G401 (cell line): ENCODE measurements around the gene FKBP5. TPM values are rescaled to one million over a fixed set of nuclear protein-coding genes. Genes with fewer than 3 reads are reported as not detected.

Experiments used
- DNase-seq: peaks from one replicate; pipeline ENCODE4 v3.0.0-alpha.2; 2015; ENCODE audit warnings: low spot score
- in situ Hi-C: cut with HindIII; loops from 2 replicates; pipeline ENCODE4 v1.10.0; 2016; ENCODE audit warnings: low sequenced_read_pairs, mixed read lengths
- total RNA-seq: library from RNA; depleted of rRNA; stranded (reverse); fragments of >200 nt; shearing (Covaris generic); gene quantifications from 2 replicates; pipeline ENCODE4 v1.2.3, GENCODE V29; 2014

FKBP5 gene
- total RNA-seq, 1 experiment from 2014 or later = 33.5 TPM

DNA sequence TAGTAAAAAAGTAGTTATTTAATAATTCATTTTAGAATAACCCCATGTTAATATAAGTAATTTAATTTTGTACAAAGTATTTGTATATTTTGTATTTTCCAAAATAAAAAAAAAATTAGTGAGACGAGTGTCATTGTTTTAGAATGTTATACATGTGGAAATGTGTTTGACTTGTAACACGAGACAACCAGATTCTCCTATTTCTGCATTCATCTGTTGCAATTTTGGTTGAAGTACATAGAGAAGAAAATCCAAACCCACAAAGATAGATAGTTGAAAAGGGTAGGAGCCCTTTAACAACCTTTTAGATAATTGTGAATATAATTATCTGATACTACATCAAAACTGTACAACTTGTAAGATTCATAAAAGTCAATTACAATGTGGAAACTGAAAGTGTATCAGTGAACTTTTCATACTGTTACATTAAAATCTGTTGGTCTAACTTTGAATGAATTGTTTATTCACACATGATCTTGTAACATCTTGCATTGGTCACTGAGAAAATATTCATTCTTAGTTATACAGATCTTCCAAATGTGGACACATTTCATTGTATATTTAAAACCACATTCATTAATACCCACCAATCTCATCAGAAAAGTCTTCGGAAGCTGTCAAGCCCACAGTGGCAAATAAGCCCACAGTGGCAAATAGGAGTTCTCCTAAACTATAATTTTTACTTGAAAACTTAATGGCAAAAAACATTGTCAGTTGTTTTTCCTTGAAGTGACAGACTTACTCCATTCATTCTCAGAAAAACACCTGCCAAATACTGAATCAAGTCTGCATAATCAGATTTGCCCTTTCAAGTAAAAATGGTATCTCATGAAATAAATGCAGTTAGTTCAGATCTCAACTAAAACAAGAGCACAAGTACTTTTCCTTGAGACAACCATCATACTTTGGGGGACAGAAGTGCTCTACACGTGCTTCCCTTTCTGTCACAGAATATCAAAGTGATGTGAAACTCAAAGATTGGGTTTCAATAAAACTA lies 52.8 kb downstream of the FKBP5 start:
- in situ Hi-C loops = no loop called here
- no peak for DNase-seq

DNA sequence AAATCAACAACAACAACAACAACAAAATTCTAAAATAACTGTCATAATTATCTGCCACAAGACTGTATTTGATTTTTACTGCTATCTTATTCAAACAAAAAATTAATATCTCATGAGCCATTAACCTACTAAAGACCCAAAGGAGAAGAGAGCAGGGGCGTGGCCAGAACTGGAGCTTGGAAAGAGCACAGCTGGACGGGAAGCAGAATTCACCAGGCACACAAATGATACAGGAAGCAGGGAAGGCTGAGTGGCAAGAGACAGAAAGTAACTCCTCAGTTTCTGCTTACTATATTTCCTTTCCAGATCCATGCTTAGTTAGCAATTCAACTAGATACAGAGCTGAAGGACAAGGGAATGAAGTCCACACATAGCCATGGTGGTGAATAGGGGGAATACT lies 54.4 kb downstream of the FKBP5 start:
- in situ Hi-C loops = no loop called here

DNA sequence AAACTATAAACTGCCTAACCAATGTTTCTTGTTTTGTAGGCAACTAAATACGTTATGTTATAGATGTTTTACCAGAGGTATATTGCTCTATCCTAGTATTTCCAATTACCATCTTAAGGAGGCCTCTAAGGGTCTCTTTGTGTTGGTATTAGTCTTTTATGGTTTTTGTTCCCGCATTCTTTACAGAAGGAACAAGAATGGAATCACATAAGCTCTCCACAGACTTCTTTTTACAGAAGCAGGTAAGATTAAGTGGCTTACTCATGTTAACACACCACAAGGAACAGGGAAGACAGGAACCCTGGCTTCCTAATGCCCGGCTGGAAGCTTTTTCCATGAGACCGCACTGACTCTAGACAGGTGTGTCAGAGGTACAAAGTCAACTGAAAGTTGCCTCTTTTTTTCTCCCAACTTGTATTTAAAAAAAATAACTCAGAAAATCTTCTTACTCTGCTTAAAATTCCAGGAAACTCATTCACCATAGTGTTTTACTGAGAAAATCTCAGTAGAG lies 55.1 kb downstream of the FKBP5 start:
- no peak for DNase-seq
- in situ Hi-C loops = no loop called here

More for the DNA sequence above, 54.4 kb downstream of the FKBP5 start:
- no peak for DNase-seq

DNA sequence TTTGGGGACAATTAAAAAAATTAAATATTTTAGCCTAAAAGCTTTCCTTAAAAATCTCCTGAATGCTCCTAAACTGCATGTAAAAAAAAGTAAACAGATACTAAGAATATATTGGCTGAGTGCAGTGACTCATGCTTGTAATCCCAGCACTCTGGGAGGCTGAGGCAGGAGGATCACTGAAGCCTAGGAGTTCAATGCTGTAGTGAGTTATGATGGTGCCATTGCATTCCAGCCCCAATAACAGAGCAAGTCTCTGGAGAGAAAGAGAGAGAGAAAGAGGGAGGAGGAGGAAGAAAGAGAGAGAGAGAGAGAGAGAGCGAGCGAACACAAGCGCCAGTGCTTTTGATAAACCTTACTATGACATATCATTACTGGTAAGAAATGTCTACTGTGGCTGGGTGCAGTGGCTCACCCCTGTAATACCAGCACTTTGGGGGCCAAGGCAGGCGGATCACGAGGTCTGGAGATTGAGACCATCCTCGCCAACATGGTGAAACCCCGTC lies 58.8 kb downstream of the FKBP5 start:
- in situ Hi-C loops = no loop called here
- DNase-seq = no peak

DNA sequence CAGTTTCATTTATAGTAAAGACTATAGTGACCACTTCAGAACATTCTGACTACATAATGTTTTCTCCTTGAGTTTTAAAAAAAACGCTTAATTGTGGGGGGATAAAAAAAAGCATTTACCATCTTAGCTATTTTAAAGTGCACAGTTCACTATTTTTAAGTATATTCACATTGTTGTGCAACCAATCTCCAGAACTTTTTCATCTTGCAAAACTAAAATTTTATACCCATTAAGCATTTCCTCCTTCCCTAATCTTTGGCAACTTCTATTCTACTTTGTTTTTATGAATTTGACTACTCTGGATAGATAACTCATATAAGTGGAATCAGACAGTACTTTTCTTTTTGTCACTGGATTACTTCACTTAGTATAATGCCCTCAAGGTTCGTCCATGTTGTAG lies 62.3 kb downstream of the FKBP5 start:
- in situ Hi-C loops = no loop called here
- DNase-seq = no peak

DNA sequence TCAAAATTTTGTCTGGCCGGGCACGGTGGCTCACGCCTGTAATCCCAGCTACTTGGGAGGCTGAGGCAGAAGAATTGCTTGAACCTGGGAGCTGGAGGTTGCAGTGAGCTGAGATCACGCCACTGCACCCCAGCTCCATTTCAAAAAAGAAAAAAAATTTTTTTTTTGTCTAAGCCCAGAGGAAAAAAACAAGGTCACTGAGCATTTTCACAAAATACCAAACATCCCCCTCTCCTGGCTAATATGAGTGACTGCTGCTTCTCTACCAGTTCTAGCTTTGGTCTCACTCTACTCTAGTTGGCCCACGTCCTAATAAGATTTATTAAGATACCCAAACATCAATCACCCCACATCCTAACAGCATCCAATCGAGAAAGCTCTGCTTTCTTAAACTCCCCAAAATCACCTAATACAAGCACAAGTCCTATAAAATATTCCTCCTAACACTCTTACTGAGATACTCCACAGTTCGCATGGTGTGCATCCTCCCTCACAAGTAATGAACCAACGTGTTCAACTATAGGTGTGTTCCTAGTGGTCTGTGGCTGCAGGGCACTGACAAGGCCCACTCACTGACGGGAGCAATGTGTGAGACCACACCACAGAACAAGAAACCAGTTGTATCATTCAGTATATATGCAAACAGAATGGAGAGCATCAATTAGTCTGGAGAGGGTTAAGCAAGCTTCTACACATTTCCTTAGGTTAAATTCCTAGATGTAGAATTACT lies 64.2 kb downstream of the FKBP5 start:
- in situ Hi-C loops = no loop called here
- DNase-seq = peak; percentile 3

DNA sequence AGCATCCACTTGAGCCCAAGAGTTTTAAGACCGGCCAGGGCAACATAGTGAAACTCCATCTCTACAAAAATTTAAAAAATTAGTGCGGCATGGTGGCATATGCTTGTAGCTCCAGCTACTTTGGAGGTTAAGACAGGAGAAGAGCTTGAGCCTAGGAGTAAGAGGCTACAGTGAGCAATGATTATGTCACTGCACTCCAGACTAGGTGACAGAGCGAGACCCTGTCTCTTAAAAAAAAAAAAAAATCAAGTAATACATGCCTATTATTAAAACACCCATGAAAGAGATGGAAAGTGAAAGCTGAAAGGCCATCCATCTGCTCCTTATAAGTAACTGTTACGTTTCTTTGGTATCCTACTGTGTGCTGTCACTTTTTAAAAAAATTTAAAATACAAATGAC lies 66.4 kb downstream of the FKBP5 start:
- no peak for DNase-seq
- in situ Hi-C loops = no loop called here

DNA sequence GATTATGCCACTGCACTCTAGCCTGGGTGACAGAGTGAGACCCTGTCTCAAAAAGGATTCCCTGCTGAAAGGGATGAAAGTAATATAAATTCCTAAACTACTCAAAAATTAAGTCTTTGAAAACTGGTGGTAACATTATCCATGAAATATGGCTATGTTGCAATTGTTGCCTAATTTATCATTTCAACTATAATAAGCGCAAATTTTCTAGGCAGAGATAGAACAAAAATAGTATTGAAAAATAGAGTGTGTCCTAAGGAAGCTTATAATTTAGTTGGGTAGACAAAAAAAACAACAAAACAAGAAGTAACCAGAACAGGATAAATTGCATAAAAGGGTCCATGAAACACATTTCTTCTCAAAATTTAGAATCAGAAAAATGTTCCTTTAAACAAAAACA lies 68.0 kb downstream of the FKBP5 start:
- DNase-seq = no peak
- in situ Hi-C loops = no loop called here

DNA sequence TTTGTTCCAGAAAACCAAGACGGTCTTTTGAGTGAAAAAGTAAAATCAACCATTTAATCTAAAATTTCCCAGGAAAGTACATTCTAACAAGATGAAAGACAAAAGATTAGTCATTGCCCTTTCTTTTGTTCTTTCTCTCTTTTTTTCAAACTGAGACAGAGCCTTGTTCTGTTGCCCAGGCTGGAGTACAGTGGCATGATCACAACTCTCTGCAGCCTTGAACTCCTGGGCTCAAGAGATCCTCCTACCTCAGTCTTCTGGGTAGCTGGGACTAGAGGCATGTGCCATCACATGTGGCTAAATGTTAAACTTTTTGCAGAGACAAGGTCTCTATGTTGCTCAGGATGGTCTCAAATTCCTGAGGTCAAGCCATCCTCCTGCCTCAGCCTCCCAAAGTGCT lies 75.0 kb downstream of the FKBP5 start:
- in situ Hi-C loops = no loop called here
- no peak for DNase-seq

DNA sequence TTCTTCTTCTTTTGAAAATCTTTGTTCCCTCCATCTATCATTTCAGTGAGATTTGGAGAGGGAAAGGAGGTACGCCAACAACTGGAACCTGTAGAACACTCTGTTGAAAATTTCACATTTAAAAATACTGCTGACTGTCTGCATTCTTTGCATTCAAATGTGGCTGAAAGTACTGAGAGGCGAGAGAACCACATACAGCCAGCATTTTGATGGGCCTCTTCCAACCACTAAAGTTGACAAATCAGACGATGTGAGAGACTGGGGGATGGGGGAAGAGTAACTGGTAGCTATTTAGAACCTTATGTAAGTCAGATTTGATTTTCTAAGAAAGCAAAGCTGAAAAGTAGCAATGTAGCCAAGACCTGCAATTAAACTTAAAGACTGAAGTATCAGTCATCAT lies 77.5 kb downstream of the FKBP5 start:
- no peak for DNase-seq

DNA sequence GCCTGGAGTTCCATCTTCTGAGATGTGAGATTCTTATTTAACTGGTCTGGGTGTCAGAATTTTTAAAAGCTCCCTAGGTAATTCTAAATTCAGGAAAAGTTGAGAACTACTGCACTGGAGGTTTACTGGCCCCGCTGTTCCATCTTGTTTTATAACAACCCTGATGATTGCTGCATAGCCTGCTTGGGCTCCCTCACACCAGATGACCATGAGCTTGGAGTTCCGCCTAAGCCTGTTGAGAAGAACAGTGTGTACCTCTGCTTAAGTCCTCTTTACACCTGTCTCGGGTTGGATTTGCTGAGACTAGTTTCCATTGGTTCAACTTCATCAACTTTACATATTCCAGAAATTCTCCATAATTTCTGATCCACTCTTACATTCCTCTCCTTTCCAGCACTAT lies 77.9 kb downstream of the FKBP5 start:
- in situ Hi-C loops = no loop called here
- no peak for DNase-seq

More for the DNA sequence above, 77.5 kb downstream of the FKBP5 start:
- in situ Hi-C loops = no loop called here

DNA sequence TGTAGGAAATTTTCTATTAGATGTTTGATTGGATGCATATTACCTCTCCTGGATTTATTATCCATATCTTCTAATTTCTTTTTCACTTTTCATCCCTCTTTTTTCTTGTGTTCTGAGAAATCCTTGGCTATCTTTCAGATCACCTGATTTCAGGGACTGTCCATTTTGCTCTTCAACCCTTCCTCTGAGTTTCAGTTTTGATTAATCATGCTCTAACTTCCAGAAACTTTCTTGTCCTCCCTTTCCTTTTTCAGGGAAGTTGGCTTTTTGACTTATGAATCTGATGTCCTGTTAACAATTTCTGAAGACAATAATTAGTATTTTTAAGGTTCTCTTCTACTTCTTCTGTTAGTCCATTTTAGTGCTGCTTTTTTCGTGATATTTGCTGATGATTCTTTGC lies 79.1 kb downstream of the FKBP5 start:
- DNase-seq = no peak
- in situ Hi-C loops = no loop called here

DNA sequence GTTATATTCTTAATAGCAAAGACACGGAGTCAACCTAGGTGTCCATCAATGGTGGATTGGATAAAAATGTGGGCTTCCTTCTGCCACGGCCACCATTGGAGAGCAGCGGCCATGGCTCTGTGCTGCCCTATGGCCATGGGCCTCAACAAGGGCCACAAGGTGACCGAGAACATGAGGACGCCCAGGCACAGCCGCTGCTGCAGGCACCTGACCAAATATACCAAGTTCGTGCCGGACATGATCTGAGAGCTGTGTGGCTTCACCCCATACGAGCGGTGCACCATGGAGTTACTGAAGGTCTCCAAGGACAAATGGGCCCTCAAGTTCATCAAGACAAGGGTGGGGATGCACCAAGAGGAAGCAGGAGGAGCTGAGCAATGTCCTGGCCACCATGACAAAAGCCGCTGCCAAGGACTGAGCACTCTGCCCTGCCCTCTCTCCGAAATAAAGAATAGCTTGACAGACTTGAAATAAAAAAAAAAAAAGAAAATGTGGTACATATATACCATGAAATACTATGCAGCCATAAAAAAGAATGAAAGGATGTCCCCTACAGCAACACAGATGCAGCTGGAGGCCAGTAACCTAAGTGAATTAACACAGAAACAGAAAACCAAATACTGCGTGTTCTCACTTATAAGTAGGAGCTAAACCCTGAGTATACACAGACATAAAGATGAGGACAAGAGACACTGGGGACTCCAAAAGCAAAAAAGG lies 81.0 kb downstream of the FKBP5 start:
- in situ Hi-C loops = no loop called here
- no peak for DNase-seq

DNA sequence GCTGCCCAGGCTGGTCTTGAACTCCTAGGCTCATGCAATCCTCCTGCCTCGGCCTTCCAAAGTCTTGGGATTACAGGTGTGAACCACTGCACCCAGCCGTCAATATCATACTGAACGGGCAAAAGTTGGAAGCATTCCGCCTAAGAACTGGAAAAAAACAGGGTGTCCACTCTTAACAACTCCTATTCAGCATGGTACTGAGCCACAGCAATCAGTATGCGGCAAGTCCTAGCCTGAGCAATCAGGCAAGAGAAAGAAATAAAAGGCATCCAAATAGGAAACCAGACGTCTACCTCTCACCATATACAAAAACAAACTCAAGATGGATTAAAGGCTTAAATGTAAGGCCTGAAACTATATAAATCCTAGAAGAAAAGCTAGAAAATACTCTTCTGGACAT lies 83.1 kb downstream of the FKBP5 start:
- in situ Hi-C loops = no loop called here
- DNase-seq = no peak

DNA sequence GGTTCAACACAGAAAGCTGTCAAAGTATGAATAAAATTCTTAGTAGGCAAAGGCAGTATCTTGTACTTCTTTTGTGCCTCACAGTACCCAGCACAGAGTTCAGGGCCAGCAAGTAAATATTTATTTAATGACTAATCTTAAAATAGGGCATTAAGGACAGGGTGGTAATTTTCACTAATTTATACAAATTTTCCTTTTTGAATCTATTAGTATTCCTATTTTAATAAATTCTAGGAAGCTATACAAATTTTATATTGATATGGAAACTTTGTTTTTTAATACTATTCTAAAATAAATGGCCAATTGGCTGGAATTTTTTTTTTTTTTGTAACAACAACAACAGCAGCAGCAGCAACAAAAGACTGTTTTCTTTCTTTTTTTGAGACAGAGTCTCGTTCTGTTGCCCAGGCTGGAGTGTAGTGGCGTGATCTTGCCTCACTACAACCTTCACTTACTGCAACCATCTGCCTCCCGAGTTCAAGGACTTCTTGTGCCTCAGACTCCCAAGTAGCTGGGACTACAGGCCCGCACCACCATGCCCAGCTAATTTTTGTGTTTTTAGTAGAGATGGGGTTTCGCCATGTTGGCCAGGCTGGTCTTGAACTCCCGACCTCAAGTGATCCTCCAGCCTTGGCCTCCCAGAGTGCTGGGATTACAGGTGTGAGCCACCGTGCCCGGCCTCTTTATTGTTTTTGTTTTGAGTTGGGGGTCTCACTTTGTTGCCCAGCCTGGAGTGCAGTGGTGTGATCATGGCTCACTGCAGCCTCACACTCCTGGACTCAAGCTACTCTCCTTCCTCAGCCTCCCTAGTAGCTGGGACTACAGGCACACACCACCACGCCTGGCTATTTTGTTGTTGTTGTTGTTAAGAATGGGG lies 85.2 kb downstream of the FKBP5 start:
- in situ Hi-C loops = no loop called here
- no peak for DNase-seq

DNA sequence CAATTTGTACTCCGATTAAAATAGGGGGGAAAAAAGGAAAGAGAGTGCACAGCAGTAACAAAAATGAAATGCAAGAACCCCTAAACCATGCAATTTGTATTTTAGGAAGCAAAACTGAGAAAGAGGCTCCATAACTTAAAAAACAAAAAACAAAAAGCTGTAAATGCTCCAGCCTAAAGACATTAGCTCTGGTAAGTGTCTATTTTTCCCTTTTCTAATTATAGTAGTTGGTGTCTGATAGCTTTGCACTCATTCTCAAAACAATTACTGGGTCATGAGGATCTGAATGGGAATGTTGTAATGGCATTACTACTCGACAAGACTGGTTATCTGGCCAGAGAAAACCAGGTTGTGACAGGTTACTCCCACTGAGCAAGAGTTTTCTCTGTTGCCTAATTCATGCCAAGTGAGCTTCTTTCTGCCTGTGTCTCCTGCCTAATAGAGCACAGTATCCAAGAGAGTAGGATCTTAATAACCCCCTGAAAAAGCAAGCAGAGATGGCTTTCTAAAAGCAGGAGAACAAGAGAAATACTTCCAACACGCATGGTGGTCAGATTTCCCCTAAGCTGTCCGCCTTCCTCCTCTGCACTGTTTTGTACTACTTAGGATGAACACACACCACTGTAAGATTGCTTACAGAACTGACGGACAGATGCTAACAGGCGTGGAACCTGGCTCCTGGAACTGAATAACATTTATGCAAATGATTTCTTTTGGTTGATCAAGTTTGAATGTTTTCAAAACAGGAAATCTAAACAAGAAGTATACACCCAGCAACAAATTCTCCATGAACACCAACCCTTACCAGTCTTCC lies 86.4 kb downstream of the FKBP5 start:
- DNase-seq = peak; percentile 46
- in situ Hi-C loops = no loop called here

DNA sequence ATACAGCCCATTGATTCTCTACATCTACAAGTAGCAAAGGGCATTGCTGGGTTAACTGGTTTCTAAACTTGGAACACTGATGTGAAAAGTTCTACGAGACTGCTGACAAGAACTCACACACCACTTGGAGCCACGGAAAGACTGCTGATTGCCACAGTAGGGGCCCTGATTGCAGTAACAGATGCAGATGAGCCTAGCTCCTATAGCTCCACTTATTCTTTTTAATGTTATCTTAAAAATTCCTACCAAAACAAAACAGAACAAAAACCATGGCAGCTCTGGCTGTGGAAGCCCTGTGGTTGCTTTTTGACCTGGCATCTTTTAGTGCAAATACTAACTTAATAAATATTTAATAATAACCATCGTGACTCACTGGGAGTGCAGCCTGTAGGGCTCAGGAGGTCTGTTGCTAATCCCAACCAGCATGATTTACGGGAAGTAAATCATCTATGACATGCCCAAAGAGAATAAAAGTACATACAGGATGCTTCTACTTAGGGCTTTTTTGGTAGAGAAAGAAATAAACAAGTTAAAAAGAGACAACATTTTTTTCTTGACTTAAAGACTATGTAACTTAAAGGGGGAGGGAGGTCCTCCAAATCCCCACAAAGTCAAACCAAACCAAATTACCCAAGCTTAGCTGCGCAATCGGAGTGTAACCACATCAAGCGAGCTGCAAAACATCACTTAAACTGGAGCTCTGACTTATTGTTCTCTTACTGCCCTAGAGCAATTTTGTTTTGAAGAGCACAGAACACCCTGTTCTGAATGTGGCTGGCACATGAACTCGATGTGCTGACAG lies 87.2 kb downstream of the FKBP5 start:
- in situ Hi-C loops = no loop called here
- DNase-seq = peak; percentile 57
